SK-N-MC (cell line): ENCODE data around the gene IFI35.

Experiments
- DNase-seq: peaks from one replicate; pipeline ENCODE4 v3.0.0-alpha.2; 2011; ENCODE audit warnings: low read depth, low spot score
- H3K27ac ChIP-seq: fragments of 200-600 bp; sonication (generic); 2 replicates; pipeline ENCODE4 v1.5.1; 2016; ENCODE audit warnings: mixed run types
- H3K36me3 ChIP-seq: fragments of 200-600 bp; sonication (generic); 2 replicates; pipeline ENCODE4 v1.6.1; 2017; ENCODE audit warnings: antibody characterized with exemption, low read length, mixed read lengths; ENCODE audit not compliant: insufficient read depth
- H3K4me3 ChIP-seq: fragments of 200-600 bp; sonication (generic); 2 replicates; pipeline ENCODE4 v1.5.1; 2016
- H3K9ac ChIP-seq: fragments of 200-600 bp; sonication (generic); 2 replicates; pipeline ENCODE4 v1.8.0; 2017; ENCODE audit warnings: mixed run types, mixed read lengths; ENCODE audit not compliant: insufficient read length
- H3K9me3 ChIP-seq: fragments of 200-600 bp; sonication (generic); 2 replicates; pipeline ENCODE4 v1.6.1; 2017; ENCODE audit warnings: low read depth, mild to moderate bottlenecking, antibody characterized with exemption, low read length, moderate library complexity, mixed read lengths
- EZH2 ChIP-seq: fragments of 200-600 bp; sonication (generic); IDR thresholded peaks from one replicate; pipeline ENCODE4 v1.6.1; 2017; ENCODE audit warnings: antibody characterized with exemption
- FOXP2 ChIP-seq: optimal IDR thresholded peaks from 2 replicates; pipeline ENCODE3; 2011; ENCODE audit warnings: mild to moderate bottlenecking, moderate library complexity; ENCODE audit not compliant: insufficient read depth; ENCODE audit errors: extremely low read length, control extremely low read depth
- POLR2AphosphoS5 ChIP-seq: IDR thresholded peaks from 2 replicates; pipeline ENCODE4 v1.6.1; 2012; ENCODE audit warnings: mild to moderate bottlenecking, low read depth, low read length, borderline replicate concordance

IFI35 gene

DNA sequence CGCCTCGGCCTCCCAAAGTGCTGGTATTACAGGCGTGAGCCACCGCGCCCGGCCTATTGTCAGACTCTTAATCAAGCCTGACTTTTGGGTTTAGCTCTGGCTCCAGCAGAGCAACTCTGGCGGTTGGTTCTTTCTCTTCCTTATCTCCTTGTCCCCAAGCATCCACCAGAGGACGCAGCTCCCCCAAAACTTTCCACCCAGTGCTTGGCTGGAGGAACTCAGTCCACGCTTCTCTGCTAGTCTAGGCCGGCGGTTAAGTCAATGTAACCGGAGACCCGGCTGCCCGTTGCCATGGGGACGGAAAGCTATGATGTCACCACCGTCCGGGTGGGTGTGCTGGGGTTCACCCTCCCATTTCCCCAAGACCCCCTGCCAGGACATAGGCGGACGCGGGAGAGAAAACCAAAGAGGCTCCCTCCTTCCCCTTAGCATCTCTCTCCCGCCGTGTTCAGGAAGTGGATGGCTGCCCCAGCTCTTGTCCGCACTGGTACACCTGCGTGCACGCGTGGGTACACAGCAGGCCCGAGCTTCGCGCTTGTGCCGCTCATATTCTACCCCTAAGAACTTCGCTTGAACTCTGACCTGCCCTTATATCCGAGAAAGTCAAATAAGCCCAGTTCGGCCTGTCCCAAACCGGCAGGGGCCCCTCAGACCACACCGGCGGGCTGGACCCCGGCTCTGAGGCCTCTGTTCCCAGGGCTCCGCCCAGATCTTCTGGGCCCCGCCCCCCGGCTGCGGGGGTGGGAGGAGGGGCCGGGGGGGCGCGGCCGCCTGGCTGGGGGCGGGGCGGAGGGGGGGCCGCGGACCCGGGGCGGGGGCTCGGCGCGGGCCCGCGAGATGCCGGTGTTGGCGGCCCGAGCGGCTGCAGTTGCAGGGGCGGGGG is 18.1 kb downstream of the IFI35 start, which contains the start of gene RND2:
Gene RND2 (plus strand): TSS at position 825 of the 883 bp plus-strand sequence. CDS start 117 bp downstream, outside the sequence.
- H3K9me3 ChIP-seq = no peaks in the 10 kb centered on the region
- H3K4me3 ChIP-seq = peak within 1 kb of the TSS; percentile 77
- TF ChIP-seq FOXP2 = no peak
- TF ChIP-seq POLR2AphosphoS5 = peak; percentile 38; the same call in 1 of the 2 replicates
- H3K27ac ChIP-seq = no peak within 1 kb of the TSS
- H3K36me3 ChIP-seq = no peaks in the 10 kb centered on the region
- peak within 1 kb of the TSS; percentile 55 for H3K9ac ChIP-seq
- peak; percentile 63 for DNase-seq

DNA sequence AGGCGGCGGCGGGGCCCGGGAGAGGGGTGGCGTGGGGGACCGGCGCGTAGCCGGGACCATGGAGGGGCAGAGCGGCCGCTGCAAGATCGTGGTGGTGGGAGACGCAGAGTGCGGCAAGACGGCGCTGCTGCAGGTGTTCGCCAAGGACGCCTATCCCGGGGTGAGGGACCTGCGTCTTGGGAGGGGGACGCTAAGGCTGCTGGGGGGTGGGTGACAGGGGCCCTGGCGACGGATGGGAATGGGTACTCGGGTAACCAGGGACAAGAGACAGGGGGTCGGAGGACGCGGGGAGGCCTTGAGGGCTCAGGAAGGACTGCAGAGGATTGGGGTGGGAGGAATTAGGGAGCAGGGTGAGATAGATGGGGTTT is 18.7 kb downstream of the IFI35 start:
- Histone ChIP-seq H3K4me3 (peak overlapping the region; percentile 42; the same call in 1 of the 2 replicates), H3K9ac (no peak overlapping the region), H3K9me3 (no peaks in the 10 kb centered on the region), H3K27ac (no peak overlapping the region), H3K36me3 (no peaks in the 10 kb centered on the region)
- TF ChIP-seq FOXP2 = no peak
- no peak for DNase-seq

DNA sequence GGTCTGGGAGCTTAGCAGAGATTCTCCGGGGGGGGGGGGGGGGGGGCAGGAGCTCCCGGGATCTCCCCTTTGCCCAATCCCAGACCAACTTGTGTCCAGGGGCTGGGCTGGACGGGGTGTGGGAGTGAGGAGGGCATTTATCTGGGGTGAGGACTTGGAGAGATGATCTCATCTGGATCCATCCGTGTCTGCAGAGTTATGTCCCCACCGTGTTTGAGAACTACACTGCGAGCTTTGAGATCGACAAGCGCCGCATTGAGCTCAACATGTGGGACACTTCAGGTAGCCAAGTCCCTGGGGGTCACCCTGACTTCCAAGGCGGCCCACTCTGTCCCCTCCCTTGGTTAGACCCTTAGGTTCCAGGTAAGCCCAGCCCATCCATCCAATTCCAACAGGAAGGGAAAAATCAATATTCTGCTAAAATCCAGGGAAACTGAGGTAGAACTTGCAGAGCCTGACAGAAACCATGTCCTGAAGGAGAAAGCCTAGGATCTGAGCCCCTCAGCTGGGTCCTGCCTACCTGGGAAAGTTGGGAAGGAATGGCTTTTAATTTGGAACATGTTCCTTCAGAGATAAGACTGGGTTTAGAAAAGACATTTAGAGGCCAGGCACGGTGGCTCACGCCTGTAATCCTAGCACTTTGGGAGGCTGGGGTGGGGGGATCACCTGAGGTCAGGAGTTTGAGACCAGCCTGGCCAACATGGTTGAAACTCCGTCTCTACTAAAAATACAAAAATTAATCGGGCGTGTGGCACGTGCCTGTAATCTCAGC is 19.4 kb downstream of the IFI35 start:
- H3K9ac ChIP-seq = no peak overlapping the region
- TF ChIP-seq POLR2AphosphoS5 = no peak
- H3K27ac ChIP-seq = no peak overlapping the region
- no peak for DNase-seq
- H3K9me3 ChIP-seq = no peaks in the 10 kb centered on the region
- H3K4me3 ChIP-seq = no peak overlapping the region
- H3K36me3 ChIP-seq = no peaks in the 10 kb centered on the region

DNA sequence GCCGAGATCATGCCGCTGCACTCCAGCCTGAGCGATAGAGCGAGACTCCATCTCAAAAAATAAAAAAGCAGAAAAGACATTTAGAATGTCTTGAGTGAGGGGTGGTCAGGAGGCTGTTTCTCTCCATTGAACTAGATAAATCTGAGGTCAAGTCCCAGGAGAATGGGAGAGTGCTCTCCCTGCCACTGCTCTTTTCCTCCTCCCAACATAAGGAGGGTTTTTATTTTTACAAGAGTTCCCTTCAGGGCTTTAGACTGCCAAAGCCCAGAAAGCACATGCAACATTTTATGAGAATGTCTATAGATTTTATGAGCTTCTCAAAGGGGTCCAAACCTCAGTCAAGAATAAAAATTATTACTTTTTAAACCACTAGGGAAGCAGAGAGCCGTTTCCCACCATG is 20.0 kb downstream of the IFI35 start:
- H3K27ac ChIP-seq = 0 out of 2 replicates have a peak overlapping the region, but pooled peaks have one; percentile 12
- TF ChIP-seq FOXP2 = no peak
- no peak for TF ChIP-seq POLR2AphosphoS5
- TF ChIP-seq EZH2 = no peak
- no peaks in the 10 kb centered on the region for H3K36me3 ChIP-seq
- DNase-seq = no peak
- H3K9ac ChIP-seq = no peak overlapping the region
- no peak overlapping the region for H3K4me3 ChIP-seq
- H3K9me3 ChIP-seq = no peaks in the 10 kb centered on the region

DNA sequence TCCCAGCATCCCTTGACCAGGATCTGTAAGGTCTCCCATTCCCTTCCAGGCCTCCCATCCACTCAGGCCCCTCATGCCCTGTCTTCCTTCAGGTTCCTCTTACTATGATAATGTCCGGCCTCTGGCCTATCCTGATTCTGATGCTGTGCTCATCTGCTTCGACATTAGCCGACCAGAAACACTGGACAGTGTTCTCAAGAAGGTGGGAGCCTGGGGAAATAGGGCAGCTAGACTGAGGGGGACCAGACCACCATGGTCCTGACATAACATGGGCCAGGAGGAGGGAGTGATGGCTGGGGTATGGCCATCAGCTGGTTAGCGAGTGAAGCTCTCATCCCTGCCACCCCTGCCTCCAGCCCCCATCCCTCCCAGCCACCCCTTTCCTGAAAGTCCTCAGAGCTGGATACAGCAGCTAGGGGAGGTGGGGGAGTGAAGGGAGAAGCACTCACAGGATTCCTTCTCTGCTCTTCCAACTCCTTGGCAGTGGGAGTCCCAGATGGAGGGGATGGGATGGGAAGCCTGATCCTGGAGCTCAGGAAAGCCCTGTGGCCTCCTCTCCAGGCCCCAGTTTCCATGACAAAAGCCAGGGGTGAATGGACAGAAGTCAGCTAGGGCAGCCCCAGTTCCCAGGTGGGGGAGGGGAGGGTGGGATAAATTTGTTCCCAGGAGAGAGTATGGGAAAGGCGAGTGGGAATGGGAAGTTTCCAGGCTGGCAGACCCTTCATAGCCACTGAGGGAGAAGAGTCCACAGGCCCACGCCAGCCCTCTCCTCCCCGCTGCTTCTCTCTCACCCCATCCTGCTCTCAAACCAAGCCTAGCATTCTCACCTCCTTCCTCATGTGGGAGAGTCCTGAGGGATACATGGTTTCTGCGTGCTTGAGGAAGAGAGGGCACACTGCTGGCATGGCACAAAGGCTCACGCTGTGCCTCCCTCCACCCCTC is 20.8 kb downstream of the IFI35 start:
- DNase-seq = no peak
- Histone ChIP-seq H3K4me3 (no peak overlapping the region), H3K36me3 (no peaks in the 10 kb centered on the region), H3K9me3 (no peaks in the 10 kb centered on the region), H3K27ac (no peak overlapping the region), H3K9ac (no peak overlapping the region)
- no peak for TF ChIP-seq EZH2
- TF ChIP-seq FOXP2 = no peak
- TF ChIP-seq POLR2AphosphoS5 = no peak

DNA sequence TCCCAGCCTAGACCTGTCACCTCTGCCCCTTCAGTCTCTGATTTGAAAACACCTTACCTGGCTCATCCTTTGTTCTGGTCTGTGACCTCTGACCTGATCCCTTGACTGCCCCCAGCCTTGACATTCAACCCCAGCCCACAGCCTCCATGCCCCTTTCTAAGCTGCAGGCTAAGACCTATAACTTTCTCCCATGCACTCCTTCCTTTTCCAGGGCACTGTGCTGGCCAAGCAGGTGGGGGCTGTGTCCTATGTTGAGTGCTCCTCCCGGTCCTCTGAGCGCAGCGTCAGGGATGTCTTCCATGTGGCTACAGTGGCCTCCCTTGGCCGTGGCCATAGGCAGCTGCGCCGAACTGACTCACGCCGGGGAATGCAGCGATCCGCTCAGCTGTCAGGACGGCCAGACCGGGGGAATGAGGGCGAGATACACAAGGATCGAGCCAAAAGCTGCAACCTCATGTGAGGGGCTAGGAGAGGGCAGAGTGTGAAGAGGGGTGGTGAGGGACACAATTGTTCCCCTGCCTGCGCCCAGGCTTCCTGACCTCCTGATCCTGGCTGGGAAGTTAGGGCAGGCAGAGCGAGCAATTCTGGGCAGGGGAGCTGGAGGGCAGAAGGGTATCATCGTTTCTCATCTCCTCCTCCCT is 21.8 kb downstream of the IFI35 start:
- DNase-seq = no peak
- Histone ChIP-seq H3K27ac (no peak overlapping the region), H3K4me3 (no peak overlapping the region)

DNA sequence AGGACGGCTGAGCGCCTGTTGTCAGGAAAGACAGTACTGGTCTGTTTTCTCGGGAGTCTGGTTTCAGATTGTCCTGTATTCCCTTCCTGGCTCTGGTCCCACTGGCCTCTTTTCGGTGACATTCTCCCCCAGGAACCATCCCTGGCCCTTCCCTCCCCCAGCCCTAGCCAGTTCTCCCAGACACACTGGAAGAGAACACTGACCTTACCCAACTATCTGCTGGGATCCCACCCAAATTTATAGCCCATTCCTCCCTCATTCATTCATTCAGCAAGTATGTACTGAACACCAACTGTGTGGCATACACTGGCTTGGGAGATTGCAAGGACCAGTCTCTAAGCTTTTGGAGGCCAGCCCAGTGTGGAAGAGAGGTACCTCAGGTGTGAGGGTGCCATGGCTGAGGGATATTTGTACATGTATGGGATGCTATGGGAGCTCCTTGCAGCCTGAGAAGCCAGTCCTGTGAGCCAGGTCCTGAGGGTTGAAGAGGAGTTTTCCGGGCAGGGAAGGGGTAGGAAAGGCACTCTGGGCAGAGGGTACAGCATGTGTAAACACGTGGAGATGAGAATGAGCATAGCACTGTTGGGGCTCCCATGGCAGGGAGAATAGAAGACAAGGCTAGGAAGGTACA is 23.7 kb downstream of the IFI35 start:
- TF ChIP-seq FOXP2 (no peak), POLR2AphosphoS5 (no peak), EZH2 (no peak)
- H3K36me3 ChIP-seq = no peaks in the 10 kb centered on the region
- DNase-seq = no peak
- no peak overlapping the region for H3K9ac ChIP-seq
- H3K27ac ChIP-seq = no peak overlapping the region
- H3K9me3 ChIP-seq = no peaks in the 10 kb centered on the region
- no peak overlapping the region for H3K4me3 ChIP-seq

More for the DNA sequence above, 21.8 kb downstream of the IFI35 start:
- H3K9ac ChIP-seq = no peak overlapping the region
- H3K9me3 ChIP-seq = no peaks in the 10 kb centered on the region
- TF ChIP-seq FOXP2 = no peak
- no peak for TF ChIP-seq EZH2
- no peak for TF ChIP-seq POLR2AphosphoS5
- no peaks in the 10 kb centered on the region for H3K36me3 ChIP-seq

DNA sequence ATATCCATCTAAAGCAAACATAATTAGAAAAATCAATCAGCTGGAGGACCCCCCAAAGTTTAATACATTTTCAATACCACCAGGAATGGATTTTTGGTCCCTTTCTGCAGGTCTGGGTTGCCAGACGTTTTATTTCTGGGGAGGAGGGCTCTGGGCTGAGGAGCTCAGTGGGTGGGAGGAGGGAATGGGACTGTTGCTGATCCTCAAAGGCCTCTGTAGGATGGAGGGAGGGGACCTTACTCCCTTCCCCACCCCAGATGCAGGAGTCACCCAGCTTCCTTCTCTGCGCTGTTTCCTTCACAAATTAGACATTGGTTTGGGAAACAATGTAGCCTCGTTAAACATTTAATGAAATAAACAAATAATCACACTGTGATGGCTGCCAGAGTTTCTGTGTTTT is 25.1 kb downstream of the IFI35 start:
- DNase-seq = no peak
- Histone ChIP-seq H3K9me3 (no peaks in the 10 kb centered on the region), H3K27ac (no peak overlapping the region), H3K4me3 (no peak overlapping the region), H3K9ac (no peak overlapping the region), H3K36me3 (no peaks in the 10 kb centered on the region)
- TF ChIP-seq FOXP2 (no peak), EZH2 (no peak), POLR2AphosphoS5 (no peak)
